AG09319 (cell line): ENCODE data around the gene COBL.

ENCODE experiments used
- DNase-seq: peaks from one replicate; pipeline ENCODE4 v3.0.0-alpha.2; 2010; ENCODE audit warnings: low read depth; ENCODE audit errors: extremely low read depth
- CTCF ChIP-seq: IDR thresholded peaks from 2 replicates; pipeline ENCODE4 v1.5.1; 2011; ENCODE audit warnings: low read depth, mild to moderate bottlenecking, inconsistent platforms, low read length, moderate library complexity

COBL gene

GRCh38 chr7:51141451-51142003, 175.1 kb downstream of the COBL start:
- DNase-seq, result no peak
- TF ChIP-seq CTCF, result peak; percentile 73

GRCh38 chr7:51140199-51141164, 176.1 kb downstream of the COBL start:
- no peak for DNase-seq
- no peak for TF ChIP-seq CTCF

- no peak for DNase-seq
- TF ChIP-seq CTCF, result no peak
Measured at GRCh38 chr7:51139796-51140195, 176.8 kb downstream of the COBL start.

- TF ChIP-seq CTCF, result no peak
- no peak for DNase-seq
Measured at GRCh38 chr7:51138123-51139085, 178.2 kb downstream of the COBL start.

- no peak for DNase-seq
- TF ChIP-seq CTCF, result no peak
Measured at GRCh38 chr7:51135576-51135975, 181.0 kb downstream of the COBL start.

GRCh38 chr7:51134013-51134441, 182.6 kb downstream of the COBL start:
- no peak for TF ChIP-seq CTCF

More at GRCh38 chr7:51134013-51134441, 182.6 kb downstream of the COBL start:
- no peak for DNase-seq
